Prostate gland (tissue), 2 donors: ENCODE measurements around the gene ACER2. TPM values are rescaled to one million over a fixed set of nuclear protein-coding genes. Genes with fewer than 3 reads are reported as not detected.

Source experiments
- DNase-seq: peaks from one replicate; pipeline ENCODE4 v3.0.0-alpha.2; 2019; ENCODE audit warnings: low spot score
- H3K27ac ChIP-seq, 2 donors: fragments of 200-600 bp; sonication (generic); 2 replicates each; pipeline ENCODE4 v1.5.1; 2017 to 2019
- H3K27me3 ChIP-seq: fragments of 200-600 bp; sonication (generic); replicated peaks from 2 replicates; pipeline ENCODE4 v1.5.1; 2019; ENCODE audit not compliant: insufficient read depth
- H3K36me3 ChIP-seq, 2 donors: fragments of 200-600 bp; sonication (generic); 1 replicate in 1 of 2; 2 replicates in 1 of 2; pipeline versions ENCODE4 v1.5.1 to v1.8.1; 2017 to 2019
- H3K4me1 ChIP-seq: fragments of 200-600 bp; sonication (generic); replicated peaks from 2 replicates; pipeline ENCODE4 v1.5.1; 2019
- H3K4me3 ChIP-seq, 2 donors: fragments of 200-600 bp; sonication (generic); 2 replicates each; pipeline ENCODE4 v1.5.1; 2017 to 2019
- H3K9me3 ChIP-seq: fragments of 200-600 bp; sonication (generic); 2 replicates; pipeline ENCODE4 v1.5.1; 2017
- POLR2A ChIP-seq: fragments of 450-650 bp; IDR thresholded peaks from one replicate; pipeline ENCODE4 v1.6.1; 2016; ENCODE audit warnings: antibody characterized with exemption, mild to moderate bottlenecking
- POLR2AphosphoS5 ChIP-seq: sonication (generic); formaldehyde crosslinking; IDR thresholded peaks from one replicate; pipeline ENCODE4 v1.6.1; 2017; ENCODE audit warnings: antibody characterized with exemption
- WGBS: methylation state at CpG from one replicate; pipeline ENCODE4 v1.1.5; 2018; 5-methylcytosine and 5-hydroxymethylcytosine counted together
- intact Hi-C: fragments of 100-400 bp; cut with DNase I; formaldehyde crosslinking; loops from one replicate; pipeline ENCODE4 v1.14.2; 2022
- total RNA-seq, 2 donors: library from RNA; depleted of rRNA; stranded (reverse); fragments of >200 nt; gene quantifications; one replicate each; pipeline ENCODE4 v1.1.0, GENCODE V29; 2016
- TF ChIP-seq, protein P1 (sequence below), 4 experiments: fragments of 200-600 bp in 2 of 4; fragments of 450-650 bp in 2 of 4; sonication (generic) in 2 of 4; IDR thresholded peaks; 1 replicate in 3 of 4; 2 replicates in 1 of 4; pipeline ENCODE4 v1.5.1; 2016 to 2019; ENCODE audit warnings: antibody characterized with exemption in 4 of 4, mild to moderate bottlenecking in 2 of 4, moderate library complexity in 2 of 4

ACER2 gene
- total RNA-seq, 2 donors from 2014 or later = 11.1 to 14.0 TPM

DNA sequence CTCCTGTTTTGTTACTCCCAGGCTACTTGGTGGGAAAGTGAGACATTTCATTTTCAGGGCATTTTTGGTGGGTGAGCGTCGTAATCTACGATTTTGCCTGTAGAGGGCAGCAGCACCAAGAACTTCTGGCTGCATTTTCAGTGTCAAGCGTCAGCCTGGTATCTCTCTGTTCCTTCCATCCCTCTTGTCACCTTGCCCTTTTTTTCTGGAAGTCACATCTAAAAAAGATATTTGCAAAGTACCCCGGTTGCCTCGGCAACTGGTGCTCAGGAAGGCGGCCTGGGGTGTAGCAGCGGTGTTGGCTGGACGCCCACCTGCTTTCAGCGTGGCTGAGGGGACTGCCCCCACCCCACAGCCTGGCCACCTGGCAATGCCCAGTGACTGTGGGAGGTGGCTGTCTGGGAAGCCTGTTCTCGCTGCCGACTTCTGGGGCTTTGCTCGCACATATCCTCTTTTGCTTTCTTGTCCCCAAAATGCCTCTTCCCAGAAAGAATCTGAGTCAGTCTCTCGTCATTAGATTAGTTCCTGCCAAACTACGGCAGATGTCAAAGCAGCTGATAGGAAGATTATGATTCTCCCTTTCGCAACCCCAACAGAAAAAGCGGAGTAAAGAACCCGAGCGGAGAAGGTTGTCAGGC is 84.5 kb downstream of the ACER2 start:
- Histone ChIP-seq H3K27me3 (no peaks in the 10 kb centered on the region), H3K36me3 (no peaks in the 10 kb centered on the region), H3K4me3 (no peak overlapping the region), H3K9me3 (no peaks in the 10 kb centered on the region), H3K4me1 (no peaks in the 10 kb centered on the region), H3K27ac (no peak overlapping the region)
- intact Hi-C loops = no loop called here
- WGBS = 10% methylated on average over 19 of the region's 19 CpGs
- peak; percentile 10 for TF ChIP-seq POLR2AphosphoS5
- no peak for TF ChIP-seq POLR2A
- TF ChIP-seq, protein P1, sequence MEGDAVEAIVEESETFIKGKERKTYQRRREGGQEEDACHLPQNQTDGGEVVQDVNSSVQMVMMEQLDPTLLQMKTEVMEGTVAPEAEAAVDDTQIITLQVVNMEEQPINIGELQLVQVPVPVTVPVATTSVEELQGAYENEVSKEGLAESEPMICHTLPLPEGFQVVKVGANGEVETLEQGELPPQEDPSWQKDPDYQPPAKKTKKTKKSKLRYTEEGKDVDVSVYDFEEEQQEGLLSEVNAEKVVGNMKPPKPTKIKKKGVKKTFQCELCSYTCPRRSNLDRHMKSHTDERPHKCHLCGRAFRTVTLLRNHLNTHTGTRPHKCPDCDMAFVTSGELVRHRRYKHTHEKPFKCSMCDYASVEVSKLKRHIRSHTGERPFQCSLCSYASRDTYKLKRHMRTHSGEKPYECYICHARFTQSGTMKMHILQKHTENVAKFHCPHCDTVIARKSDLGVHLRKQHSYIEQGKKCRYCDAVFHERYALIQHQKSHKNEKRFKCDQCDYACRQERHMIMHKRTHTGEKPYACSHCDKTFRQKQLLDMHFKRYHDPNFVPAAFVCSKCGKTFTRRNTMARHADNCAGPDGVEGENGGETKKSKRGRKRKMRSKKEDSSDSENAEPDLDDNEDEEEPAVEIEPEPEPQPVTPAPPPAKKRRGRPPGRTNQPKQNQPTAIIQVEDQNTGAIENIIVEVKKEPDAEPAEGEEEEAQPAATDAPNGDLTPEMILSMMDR (IDR thresholded peaks at IDR 0.05) = peak in 3 of 4 experiments; percentile 51 to 59 (median 53)
- DNase-seq = peak; percentile 16

- Histone ChIP-seq H3K27ac (no peak overlapping the region), H3K36me3 (no peaks in the 10 kb centered on the region), H3K4me1 (no peaks in the 10 kb centered on the region), H3K4me3 (no peak overlapping the region), H3K27me3 (no peaks in the 10 kb centered on the region), H3K9me3 (no peaks in the 10 kb centered on the region)
- DNase-seq = no peak
- intact Hi-C loops = no loop called here
- 67% methylated on average over 2 of the region's 2 CpGs for WGBS
- TF ChIP-seq, protein P1 (IDR thresholded peaks at IDR 0.05) = no peak
- no peak for TF ChIP-seq POLR2A
- no peak for TF ChIP-seq POLR2AphosphoS5
These were observed 85.1 kb downstream of the ACER2 start for GRCh38 chr9:19493876-19494275.

GRCh38 chr9:19495186-19496028 is 86.6 kb downstream of the ACER2 start:
- no peaks in the 10 kb centered on the region for H3K36me3 ChIP-seq
- H3K4me3 ChIP-seq = no peak overlapping the region
- WGBS = 75% methylated on average over 9 of the region's 9 CpGs
- no peaks in the 10 kb centered on the region for H3K27me3 ChIP-seq
- no peak overlapping the region for H3K27ac ChIP-seq
- no peak for DNase-seq
- intact Hi-C loops = loop anchor here (5.0 kb wide), 1 partner anchor 427 kb away; no protein-coding TSS in a partner anchor
- H3K4me1 ChIP-seq = no peaks in the 10 kb centered on the region
- no peak for TF ChIP-seq POLR2AphosphoS5
- TF ChIP-seq, protein P1 (IDR thresholded peaks at IDR 0.05) = no peak
- TF ChIP-seq POLR2A = no peak
- H3K9me3 ChIP-seq = no peaks in the 10 kb centered on the region

- DNase-seq = no peak
- no peak for TF ChIP-seq POLR2AphosphoS5
- TF ChIP-seq, protein P1 (IDR thresholded peaks at IDR 0.05) = no peak
- TF ChIP-seq POLR2A = no peak
- Histone ChIP-seq H3K4me1 (no peaks in the 10 kb centered on the region), H3K36me3 (no peaks in the 10 kb centered on the region), H3K4me3 (no peak overlapping the region), H3K9me3 (no peaks in the 10 kb centered on the region), H3K27ac (no peak overlapping the region), H3K27me3 (no peaks in the 10 kb centered on the region)
- intact Hi-C loops = loop anchor here (5.0 kb wide), 1 partner anchor 426 kb away; no protein-coding TSS in a partner anchor
- 60% methylated on average over 5 of the region's 5 CpGs for WGBS
These were observed 87.7 kb downstream of the ACER2 start for GRCh38 chr9:19496321-19497050.
